KMS-11 (cell line): ENCODE results near the gene CLEC4E.

ENCODE experiments used
- H2AFZ ChIP-seq: fragments of 200-600 bp; sonication (generic); 2 replicates; pipeline ENCODE4 v1.6.1; 2016; ENCODE audit warnings: antibody characterized with exemption, mixed run types, low read depth
- H3K27ac ChIP-seq: fragments of 200-600 bp; sonication (generic); 2 replicates; pipeline ENCODE4 v1.6.1; 2016; ENCODE audit warnings: mild to moderate bottlenecking, mixed run types
- H3K27me3 ChIP-seq: fragments of 200-600 bp; sonication (generic); 2 replicates; pipeline ENCODE4 v1.6.1; 2017; ENCODE audit warnings: mild to moderate bottlenecking, low read depth, mixed run types, moderate library complexity; ENCODE audit not compliant: insufficient read depth
- H3K36me3 ChIP-seq: fragments of 200-600 bp; sonication (generic); 2 replicates; pipeline ENCODE4 v1.6.1; 2017; ENCODE audit warnings: mild to moderate bottlenecking, mixed run types; ENCODE audit not compliant: insufficient read depth
- H3K4me1 ChIP-seq: fragments of 200-600 bp; sonication (generic); 2 replicates; pipeline ENCODE4 v1.6.1; 2016; ENCODE audit warnings: mild to moderate bottlenecking, low read depth, mixed run types; ENCODE audit not compliant: poor library complexity, severe bottlenecking
- H3K4me2 ChIP-seq: fragments of 200-600 bp; sonication (generic); 2 replicates; pipeline ENCODE4 v1.7.0; 2016; ENCODE audit warnings: mild to moderate bottlenecking, mixed run types
- H3K4me3 ChIP-seq: fragments of 200-600 bp; sonication (generic); IDR thresholded peaks from 2 replicates; pipeline ENCODE4 v1.6.1; 2017; ENCODE audit warnings: low read depth, low read length, mixed read lengths; ENCODE audit not compliant: insufficient read depth
- H3K79me2 ChIP-seq: fragments of 200-600 bp; sonication (generic); 2 replicates; pipeline ENCODE4 v1.6.1; 2016; ENCODE audit warnings: low read depth, mixed run types; ENCODE audit not compliant: insufficient read depth
- H3K9ac ChIP-seq: fragments of 200-600 bp; sonication (generic); 2 replicates; pipeline ENCODE4 v1.6.1; 2016; ENCODE audit warnings: mild to moderate bottlenecking, mixed run types
- H4K20me1 ChIP-seq: fragments of 200-600 bp; sonication (generic); 2 replicates; pipeline ENCODE4 v1.6.1; 2016; ENCODE audit warnings: mild to moderate bottlenecking, mixed run types; ENCODE audit not compliant: insufficient read depth
- CTCF ChIP-seq: fragments of 200-600 bp; sonication (generic); conservative IDR thresholded peaks from 2 replicates; pipeline ENCODE4 v1.6.1; 2017; ENCODE audit warnings: low read depth, mild to moderate bottlenecking, antibody characterized with exemption, low read length, moderate library complexity, mixed read lengths

CLEC4E gene

GRCh38 chr12:8517971-8518370 lies 22.7 kb downstream of the CLEC4E start:
- no peak overlapping the region for H3K4me2 ChIP-seq
- no peaks in the 10 kb centered on the region for H3K36me3 ChIP-seq
- no peaks in the 10 kb centered on the region for H3K79me2 ChIP-seq

GRCh38 chr12:8513256-8513655 lies 27.4 kb downstream of the CLEC4E start, which contains the start of gene CLEC4D:
TSS of gene CLEC4D (plus strand) at chr12:8513503. CDS start at chr12:8513733, 230 bp downstream.
- no peaks in the 10 kb centered on the region for H3K27me3 ChIP-seq
- no peaks in the 10 kb centered on the region for H3K79me2 ChIP-seq
- H3K4me3 ChIP-seq, result no peak within 1 kb of the TSS
- H3K36me3 ChIP-seq, result no peaks in the 10 kb centered on the region
- H3K4me2 ChIP-seq, result no peak within 1 kb of the TSS
- H4K20me1 ChIP-seq, result no peaks in the 10 kb centered on the region
- no peak within 1 kb of the TSS for H3K9ac ChIP-seq
- no peak within 1 kb of the TSS for H2AFZ ChIP-seq
- no peak for TF ChIP-seq CTCF
- no peaks in the 10 kb centered on the region for H3K4me1 ChIP-seq
- no peak within 1 kb of the TSS for H3K27ac ChIP-seq

More at GRCh38 chr12:8517971-8518370, 22.7 kb downstream of the CLEC4E start:
- Histone ChIP-seq H4K20me1 (no peaks in the 10 kb centered on the region), H3K9ac (no peak overlapping the region), H3K27me3 (no peaks in the 10 kb centered on the region), H3K27ac (no peak overlapping the region), H3K4me3 (no peak overlapping the region), H3K4me1 (no peaks in the 10 kb centered on the region), H2AFZ (no peak overlapping the region)
- no peak for TF ChIP-seq CTCF

GRCh38 chr12:8508910-8509841 lies 31.5 kb downstream of the CLEC4E start:
- H3K27me3 ChIP-seq, result no peaks in the 10 kb centered on the region
- H3K4me2 ChIP-seq, result no peak overlapping the region
- no peak for TF ChIP-seq CTCF
- H4K20me1 ChIP-seq, result no peaks in the 10 kb centered on the region
- no peak overlapping the region for H3K27ac ChIP-seq
- no peaks in the 10 kb centered on the region for H3K4me1 ChIP-seq
- no peak overlapping the region for H3K9ac ChIP-seq
- H3K4me3 ChIP-seq, result no peak overlapping the region
- no peaks in the 10 kb centered on the region for H3K79me2 ChIP-seq
- no peak overlapping the region for H2AFZ ChIP-seq
- H3K36me3 ChIP-seq, result no peaks in the 10 kb centered on the region

- H3K9ac ChIP-seq, result no peak overlapping the region
- TF ChIP-seq CTCF, result no peak
- H3K4me1 ChIP-seq, result no peaks in the 10 kb centered on the region
- H3K36me3 ChIP-seq, result no peaks in the 10 kb centered on the region
- H4K20me1 ChIP-seq, result no peaks in the 10 kb centered on the region
- H3K27me3 ChIP-seq, result no peaks in the 10 kb centered on the region
- H3K4me2 ChIP-seq, result no peak overlapping the region
- no peak overlapping the region for H3K4me3 ChIP-seq
- H2AFZ ChIP-seq, result no peak overlapping the region
- H3K27ac ChIP-seq, result no peak overlapping the region
- no peaks in the 10 kb centered on the region for H3K79me2 ChIP-seq
Observed at GRCh38 chr12:8508223-8508622, 32.5 kb downstream of the CLEC4E start.
